ENCODE data around the gene CTNNB1.

DNA sequence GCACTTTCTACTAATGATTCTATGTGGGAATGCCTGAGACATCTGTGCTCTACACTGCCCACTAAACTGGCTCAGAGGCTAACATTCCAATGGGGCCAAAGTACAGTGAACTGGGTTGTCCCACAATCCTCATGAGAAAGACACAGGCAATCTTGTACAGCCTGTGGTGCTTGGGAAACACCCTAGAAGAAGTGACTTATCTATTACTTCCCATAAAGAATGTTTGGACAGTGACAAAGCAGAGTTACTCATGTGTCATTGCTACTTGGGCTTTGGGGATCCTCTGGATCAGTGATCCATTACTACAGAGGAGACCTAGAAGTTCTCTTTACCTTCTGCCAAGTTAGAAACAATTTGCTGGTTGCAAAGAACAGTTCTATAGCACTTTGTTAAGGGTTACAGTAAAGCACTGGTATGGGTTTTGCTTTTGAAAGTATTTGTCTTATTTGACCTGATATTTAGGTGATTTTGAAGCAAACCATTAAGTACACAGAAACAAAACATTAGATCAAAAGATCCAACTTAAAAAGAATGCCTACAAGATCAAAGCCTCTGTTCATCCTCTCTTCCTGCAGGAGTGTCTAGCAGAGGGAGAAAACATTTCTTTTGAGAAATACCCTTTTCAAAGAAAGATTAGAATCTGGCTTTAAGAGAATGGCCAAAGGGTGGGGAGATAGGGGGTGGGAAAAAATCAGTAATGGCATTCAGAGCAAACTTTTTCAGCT, 75.8 kb downstream of the CTNNB1 start:
- TF ChIP-seq, protein P1, sequence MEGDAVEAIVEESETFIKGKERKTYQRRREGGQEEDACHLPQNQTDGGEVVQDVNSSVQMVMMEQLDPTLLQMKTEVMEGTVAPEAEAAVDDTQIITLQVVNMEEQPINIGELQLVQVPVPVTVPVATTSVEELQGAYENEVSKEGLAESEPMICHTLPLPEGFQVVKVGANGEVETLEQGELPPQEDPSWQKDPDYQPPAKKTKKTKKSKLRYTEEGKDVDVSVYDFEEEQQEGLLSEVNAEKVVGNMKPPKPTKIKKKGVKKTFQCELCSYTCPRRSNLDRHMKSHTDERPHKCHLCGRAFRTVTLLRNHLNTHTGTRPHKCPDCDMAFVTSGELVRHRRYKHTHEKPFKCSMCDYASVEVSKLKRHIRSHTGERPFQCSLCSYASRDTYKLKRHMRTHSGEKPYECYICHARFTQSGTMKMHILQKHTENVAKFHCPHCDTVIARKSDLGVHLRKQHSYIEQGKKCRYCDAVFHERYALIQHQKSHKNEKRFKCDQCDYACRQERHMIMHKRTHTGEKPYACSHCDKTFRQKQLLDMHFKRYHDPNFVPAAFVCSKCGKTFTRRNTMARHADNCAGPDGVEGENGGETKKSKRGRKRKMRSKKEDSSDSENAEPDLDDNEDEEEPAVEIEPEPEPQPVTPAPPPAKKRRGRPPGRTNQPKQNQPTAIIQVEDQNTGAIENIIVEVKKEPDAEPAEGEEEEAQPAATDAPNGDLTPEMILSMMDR (IDR thresholded peaks at IDR 0.05), result no peak
- TF ChIP-seq POLR2A (IDR thresholded peaks at IDR 0.05), result no peak

Data from adrenal gland (tissue), 5 donors.